Hematopoietic multipotent progenitor cell treated with erythropoietin and hydrocortisone succinate and interleukin-3 and kit ligand, for 8 days (in vitro differentiated cells): ENCODE data around the gene PYROXD2.
A peak's percentile ranks its signal among the peaks of the same experiment; 100 is the strongest.
"Not testable (repeated sequence)": the region's sequence is repeated elsewhere in the genome, so short reads cannot be mapped to it uniquely, and the experiment has no call there.

Experiments used
- DNase-seq: peaks from one replicate; pipeline ENCODE4 v3.0.0-alpha.2; 2015

PYROXD2 gene

DNA sequence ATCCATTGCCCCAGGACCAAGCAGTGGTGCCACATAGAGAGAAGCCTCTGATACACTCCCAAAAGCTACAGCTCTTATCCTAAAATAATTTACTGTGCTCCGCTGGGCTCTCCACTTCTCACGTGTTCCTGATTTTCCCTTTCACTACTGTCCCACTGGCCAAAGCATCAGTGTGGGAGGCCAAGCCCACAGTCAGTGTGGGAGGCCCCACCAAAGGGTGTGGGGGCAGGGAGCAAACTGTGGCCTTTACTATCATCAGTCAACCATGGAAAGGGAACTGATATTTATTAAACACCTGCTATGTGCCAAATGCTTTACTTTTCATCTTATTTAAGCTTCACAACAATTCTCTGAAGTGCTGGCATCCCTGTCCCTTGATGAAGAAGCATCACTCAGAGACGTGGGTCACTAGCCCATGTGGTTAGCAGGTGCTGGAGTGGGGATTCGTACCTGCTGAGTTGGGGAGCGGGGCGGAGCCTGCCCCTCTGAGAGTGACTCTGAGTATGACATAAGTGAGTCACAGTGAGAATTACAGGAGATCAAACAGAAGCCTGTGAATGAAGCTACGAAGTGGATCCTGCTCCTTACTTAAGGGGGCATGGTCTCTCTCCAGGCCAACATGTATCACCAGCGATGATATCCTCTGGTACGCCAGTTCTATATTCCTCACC lies 50.4 kb downstream of the PYROXD2 start:
- DNase-seq: no peak

DNA sequence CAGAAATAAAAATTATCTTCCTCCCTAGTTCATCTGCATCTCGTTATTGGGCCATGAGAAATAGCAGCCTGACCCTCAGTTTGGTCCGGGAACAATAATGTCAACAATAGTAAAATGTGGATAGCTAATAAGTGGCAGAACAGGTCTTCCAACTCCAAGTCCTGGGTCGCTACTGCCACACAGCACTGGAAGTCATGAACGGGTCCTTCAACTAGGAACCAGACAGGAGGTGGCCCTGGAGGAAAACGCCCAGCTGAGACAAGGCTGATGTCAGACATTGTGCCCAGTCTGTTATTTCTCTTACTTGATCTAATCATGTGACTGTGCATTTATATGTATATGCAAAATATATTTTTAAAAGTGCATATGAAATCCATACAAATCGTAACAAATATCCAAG lies 51.8 kb downstream of the PYROXD2 start:
- DNase-seq: no peak

DNA sequence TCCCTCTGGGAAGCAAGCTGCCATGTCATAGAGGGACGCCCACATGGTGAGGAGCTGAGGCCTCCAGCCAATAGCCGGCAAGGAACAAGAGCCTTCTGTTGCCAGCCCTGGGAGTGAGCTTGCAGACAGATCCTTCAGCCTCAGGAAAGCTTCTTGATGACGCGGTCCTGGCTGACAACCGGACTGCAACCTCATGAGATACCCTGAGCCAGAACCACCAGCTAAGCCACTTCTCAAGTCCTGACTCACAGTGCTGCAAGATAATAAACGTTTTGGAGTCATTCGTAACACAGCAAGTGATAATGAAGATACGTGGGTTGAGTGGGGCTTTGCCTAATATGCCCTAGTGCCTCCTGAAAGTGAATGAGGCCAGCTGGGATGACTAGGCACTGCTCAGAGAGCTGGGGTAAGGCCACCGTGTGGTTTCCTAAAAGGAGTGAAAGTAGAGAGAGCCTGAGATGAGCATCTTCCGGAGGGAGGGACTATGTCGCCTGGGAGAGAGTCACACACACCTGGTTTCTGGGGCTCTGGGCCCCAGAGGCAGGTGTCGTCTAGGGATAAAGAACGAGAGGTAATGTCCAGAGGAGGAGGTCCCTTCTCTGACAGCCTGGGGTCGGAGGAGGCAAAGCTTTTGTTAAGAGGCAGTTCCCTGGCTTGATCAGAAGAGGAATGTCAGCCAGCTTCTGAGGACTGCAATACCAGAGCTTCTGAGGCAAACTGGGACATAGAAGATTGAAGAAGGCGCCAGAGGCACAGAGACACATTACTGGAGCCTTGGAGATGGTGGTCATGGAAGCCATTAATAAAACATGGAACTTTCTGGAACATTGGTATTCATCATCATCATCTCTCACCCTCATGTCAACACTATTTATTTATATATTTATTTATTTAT lies 53.6 kb downstream of the PYROXD2 start:
- DNase-seq: peak; percentile 82

DNA sequence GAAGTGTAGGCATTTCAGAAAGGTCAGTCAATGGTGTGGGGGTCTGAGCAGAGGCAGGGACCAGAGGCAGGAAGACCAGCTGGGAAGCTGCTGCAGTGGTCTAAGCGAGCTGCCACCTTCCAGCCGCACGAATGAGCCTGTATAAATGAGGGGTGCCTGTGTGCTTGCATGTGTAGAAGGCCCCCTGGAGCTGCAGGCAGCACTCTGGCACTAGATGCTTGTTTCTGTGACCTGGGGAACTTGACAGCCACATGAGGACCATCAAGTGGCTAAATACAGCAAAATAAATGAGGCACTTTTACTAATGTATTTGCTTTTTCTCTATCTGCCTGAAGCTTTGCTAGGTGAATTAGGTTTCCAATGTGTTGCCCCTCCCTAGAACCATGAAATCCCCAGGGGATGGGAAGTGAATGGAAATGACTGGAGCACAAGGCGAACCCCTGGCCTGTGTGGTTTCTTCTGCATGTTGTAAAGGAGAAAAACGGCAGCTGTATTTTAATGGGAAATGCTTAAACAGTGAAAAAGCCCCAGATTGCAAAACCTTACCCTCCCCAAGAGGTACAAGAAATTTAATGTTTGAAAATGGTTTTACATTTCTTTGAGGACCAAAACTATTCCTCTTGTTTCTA lies 57.7 kb downstream of the PYROXD2 start:
- DNase-seq: no peak

DNA sequence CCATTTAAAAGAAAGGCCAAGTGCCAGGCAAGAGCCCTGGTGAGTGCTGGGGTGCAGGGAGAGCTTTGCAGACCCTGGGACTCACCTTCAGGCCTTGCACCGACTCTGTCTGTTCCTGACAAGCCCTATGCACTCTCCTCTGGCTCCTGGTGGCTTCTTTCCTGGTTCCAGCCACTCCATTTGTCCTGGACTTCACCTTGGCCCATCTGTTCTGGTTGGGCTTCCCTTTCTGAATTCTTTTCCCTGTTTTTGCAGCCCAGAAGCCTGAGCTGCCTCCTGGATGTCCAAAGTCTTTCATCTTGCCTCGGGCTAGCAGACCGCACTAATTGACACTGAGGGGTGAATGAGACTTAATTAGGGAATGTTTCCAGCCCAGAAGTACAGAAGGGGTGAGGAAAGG lies 60.5 kb downstream of the PYROXD2 start:
- no peak for DNase-seq

DNA sequence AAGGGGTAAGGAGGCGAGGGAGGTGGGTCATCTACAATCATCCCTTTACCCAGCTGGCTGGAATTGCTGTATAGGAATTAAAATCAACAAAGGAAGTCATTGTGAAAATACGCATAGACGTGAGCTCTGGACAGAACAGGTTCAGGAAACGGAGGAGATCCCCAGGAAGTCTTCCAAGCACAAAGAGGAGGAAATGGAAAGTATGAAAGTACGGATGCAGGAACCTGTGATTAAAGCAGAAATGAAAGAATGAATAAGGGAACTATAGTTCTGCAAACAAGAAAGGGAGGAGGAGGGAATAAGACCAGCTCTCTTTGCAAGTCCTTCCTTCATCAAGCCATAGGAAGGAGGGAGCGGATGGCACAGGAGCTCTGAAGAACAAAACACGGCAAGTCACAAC lies 61.8 kb downstream of the PYROXD2 start:
- DNase-seq: no peak

DNA sequence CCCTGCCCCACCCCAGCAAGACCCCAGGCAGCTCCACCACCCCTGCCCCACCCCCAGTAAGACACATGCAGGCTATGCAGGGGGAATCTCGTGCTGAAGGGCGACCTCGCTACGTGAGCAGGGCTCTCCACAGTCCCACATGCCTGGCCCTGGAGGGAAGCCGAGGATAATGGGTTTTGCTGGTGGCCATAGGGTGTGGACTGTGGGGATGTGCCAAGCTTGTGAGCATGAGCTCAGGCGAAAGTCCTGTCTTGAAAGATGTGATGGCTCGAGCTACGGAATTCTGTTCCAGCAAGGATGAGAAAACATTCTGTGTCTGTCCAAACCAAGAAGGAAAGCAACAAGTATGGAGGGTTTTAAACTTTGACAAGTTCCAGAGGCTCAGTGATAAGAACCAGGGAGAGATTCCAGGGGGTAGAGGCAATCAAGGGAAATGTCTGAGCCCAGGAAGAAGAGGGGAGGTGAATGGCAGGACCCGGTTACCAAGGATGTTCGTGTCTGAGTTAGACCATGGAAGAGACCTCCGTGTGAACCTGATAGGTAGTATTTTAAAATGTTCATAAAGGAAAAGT lies 63.1 kb downstream of the PYROXD2 start:
- no peak for DNase-seq

DNA sequence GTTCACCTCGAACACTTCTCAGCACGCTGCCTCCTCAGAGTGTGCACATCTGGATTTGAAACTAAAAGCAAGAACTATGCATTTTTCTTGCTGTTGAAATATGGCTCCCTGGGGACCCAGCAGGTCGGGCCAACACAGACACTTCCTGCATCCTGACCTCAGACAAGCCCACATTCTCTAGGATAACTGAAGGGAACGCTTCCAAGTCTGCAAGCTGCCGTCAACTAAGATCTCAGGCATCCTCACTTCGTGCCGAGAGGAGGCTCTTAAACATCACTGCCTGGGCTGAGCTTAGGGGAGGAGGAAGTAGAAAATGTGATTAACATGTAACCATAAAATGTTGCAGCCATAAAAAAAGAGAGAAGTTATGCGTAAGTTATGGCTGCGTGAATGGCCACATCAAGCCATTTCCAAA lies 65.5 kb downstream of the PYROXD2 start:
- DNase-seq: no peak

DNA sequence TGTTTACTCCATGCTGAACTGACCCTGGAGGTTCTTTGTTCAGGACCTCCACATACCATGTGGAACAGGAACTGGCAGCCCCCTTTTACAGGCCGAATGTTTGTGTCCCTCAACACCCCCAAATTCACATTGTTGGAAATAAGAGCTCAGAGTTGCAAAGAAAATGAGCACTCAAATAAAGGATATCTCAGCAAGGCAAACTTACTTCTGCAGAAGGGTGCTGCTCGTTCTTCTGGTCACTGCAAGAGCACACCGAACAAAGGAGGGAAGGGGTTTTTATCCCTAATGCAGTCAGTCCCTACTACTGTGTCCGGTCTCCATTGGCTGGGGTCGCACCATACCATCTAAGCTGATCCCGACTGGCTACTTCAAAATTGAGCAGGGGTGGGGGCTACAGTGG lies 68.1 kb downstream of the PYROXD2 start:
- no peak for DNase-seq

DNA sequence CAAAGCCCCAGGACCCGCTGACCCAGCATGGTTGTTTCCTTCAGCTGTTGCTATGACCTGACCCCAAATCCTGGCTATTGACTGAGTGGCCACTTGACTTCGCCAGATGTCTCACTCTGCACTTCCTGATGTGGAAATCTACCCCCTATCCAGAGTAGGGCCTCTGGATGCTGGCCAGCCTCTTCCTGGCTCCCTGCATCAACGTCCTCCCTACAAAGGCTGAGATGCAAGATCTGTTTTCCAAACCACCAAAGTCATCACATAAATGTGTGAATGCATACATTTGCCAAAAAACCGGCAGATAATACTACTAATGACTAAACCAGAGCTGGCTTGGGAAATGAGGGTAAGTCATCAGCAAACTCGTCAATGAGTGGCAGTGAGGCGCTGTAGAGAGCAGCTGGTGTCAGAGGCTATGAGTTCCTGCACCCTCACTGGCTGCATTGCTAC lies 70.4 kb downstream of the PYROXD2 start:
- DNase-seq: no peak

DNA sequence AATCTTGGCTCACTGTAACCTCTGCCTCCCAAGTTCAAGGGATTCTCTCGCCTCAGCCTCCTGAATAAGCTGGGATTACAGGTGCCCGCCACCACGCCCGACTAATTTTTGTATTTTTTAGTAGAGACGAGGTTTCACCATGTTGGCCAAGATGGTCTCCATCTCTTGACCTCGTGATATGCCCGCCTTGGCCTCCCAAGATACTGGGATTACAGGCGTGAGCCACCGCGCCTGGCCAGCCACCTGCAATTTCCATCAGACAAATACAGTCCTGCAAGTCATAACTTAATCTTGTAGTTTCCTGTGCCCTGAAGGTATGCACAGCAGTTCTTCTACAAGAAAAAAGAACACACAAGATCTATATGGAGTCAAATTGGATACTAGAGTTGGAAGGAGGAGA lies 73.3 kb downstream of the PYROXD2 start:
- DNase-seq: not testable (repeated sequence)

DNA sequence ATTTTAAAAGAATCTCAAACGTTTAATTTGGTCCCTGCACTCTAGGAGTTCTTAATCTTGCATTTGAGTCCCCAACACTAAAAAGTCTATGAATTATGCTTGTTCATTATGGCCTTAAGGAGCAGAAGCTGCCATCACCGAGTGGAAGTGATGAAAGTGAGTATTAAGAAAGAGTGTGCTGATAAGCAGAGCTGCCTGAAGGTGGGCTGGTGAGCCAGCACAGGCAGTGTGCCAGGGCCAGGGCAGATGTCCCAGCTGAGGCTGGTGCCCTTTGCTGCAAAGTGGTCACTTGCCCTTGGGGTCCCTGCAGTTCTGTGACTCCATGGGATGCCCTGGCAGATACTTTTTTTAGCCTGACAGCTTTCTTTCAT lies 74.1 kb downstream of the PYROXD2 start:
- DNase-seq: peak; percentile 40

DNA sequence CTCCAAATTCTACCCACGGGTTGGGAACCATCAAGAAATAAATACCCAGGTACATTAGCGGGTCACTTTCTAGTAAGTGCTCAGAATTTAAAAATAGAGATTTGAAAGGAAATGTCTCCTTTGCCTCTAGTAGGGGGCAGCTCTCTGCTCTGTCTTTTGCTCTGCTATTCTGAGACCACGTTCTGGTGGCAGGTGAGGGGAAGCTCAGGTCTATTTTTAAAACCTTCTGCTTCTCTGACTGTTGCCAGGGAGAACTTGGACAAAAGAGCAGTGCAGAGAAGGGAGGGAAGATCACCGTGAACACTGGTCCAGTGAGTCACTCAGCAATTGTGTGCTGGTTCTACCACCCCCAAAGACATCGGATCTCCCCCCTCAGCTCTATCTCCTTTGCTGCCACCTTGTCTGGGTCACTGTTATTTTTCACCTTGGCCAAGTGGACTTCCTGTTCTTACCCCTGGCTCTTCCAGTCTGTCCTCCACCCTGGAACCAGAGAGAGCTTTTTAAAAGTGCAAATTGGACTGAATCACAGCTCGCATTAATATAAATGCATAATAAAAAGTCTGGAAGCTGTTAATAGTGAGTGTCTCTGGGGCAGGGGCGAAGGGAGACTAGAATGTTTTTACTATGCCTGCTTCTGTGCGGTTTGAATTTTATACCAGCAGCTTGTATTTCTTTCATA lies 74.6 kb downstream of the PYROXD2 start:
- DNase-seq: no peak

DNA sequence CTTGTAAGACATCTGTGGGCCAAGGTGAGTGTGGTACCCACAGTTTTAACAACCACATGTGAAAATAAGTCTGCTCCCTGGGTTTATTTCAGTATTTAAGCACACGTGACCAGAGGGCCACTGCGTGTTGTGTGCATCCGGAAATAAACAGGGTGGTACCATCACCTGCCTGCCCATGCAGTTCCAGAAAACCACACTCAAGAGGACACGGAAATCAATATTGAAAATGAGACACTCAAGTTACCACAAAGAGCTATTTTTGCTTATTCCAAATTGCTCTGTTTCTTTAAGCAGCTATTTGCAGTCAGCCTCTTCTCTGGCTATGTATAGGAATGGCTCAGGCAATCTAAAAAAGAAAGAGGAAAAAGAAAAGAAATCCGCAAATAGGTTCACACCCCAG lies 75.2 kb downstream of the PYROXD2 start:
- no peak for DNase-seq

DNA sequence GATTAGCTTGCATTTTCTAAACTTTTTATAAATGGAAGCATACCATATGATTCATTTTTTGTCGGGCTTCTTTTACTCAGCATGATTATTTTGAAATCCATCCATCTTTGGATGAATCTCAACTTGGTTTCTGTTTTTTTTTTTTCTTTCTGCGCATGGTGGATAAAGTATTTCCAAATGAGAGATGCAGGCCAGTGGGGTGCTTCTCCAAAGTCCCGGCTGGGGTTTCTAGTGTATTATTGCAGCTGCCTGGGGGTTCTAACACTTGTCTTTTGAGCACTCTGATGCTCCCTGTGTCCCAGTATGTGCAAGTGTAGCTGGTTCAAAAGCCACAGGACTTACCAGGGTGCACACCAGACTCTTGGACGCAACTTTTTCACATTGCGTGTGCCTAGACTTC lies 76.1 kb downstream of the PYROXD2 start:
- DNase-seq: no peak

DNA sequence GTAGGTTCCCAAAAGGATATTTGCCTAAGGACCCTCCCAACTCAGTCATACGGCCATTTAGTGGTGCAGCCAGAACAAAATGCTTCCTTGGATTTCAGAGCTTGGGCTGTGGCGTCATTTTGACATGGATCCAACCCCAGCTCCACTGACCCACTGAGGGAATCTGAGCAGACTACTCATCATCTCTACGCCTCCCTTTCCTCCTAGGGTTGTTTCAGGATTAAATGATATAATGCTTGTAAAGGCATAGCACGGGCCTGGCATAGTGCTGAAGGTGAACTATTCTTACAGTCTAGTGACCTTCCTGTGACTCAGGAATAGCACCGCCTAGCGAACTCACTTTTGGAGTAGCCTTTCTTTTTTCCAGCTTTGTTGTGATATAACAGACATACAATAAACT lies 76.7 kb downstream of the PYROXD2 start:
- DNase-seq: no peak

DNA sequence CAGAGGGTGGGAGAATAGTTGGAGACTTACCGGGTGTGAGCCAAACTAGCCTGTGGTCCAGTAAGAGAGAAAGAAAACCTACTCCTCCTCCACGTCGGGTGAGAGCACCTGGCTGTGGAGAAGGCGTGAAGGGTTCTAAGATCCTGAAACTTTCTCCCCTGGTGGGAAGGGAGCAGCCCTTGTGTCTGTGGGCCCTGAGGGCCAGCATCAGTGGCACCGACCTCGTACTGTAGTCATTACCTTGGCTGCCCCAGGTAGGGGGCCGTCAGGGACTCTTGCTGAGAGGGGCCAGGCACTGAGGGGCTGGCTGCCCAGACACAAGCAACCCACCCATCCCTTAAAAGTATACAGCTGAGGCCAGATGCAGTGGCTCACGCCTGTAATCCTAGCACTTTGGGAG lies 77.5 kb downstream of the PYROXD2 start:
- no peak for DNase-seq
